Esophagus muscularis mucosa (tissue), 3 donors: ENCODE results near the gene ANKRD36B.
"Not testable (repeated sequence)": the region's sequence is repeated elsewhere in the genome, so short reads cannot be mapped to it uniquely, and the experiment has no call there.

Experiments used
- POLR2A ChIP-seq: fragments of 450-650 bp; IDR thresholded peaks from one replicate; pipeline ENCODE4 v1.6.1; 2017; ENCODE audit warnings: antibody characterized with exemption, moderate library complexity, mild to moderate bottlenecking, low read depth
- TF ChIP-seq, protein P1 (sequence below), 3 experiments: fragments of 200-600 bp in 2 of 3; fragments of 450-650 bp in 1 of 3; sonication (generic) in 2 of 3; IDR thresholded peaks; one replicate each; pipeline ENCODE4 v1.5.1; 2017 to 2019; ENCODE audit warnings: antibody characterized with exemption in 3 of 3, mild to moderate bottlenecking in 2 of 3, moderate library complexity in 1 of 3

DNA sequence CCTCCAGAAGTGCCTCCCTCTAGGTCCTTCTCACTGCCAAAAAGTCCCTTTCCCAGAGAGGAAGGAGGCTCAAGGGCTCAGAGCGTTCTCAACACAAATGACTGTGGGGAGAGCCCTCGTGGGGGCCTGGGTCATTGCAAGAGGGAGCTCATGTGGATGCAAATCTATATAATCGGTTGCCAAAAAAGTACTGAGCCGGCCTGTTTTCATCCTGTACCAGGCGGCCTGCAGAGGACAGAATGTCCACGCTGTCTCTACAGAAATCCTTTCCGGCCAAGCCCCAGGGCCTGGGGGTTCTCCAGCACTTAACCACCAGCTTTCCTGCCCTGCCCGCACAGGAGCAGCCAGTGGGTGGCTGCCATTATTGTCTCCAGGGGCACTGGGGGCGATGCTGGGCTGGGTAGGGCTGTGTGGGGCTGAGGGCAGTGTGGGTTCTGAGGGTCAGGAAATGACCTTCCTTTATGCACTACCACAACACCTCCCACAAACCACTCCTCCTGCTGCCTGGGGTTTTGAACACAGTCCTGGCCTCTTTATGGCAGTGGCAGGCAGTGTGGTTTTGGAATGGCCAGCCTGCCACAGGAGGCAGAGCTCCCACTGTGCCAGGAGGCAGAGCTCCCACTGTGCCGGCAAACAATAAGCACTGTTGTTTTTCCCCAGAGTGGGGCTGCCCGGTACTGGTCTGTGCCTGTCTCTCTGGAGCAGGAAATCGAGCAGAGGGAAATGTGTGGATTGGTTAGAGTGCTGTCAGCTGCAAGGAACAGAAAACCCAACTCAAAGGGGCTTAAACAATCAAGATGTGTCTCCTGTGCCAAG is 16.1 kb upstream of the ANKRD36B start:
- TF ChIP-seq POLR2A: not testable (repeated sequence)
- TF ChIP-seq, protein P1, sequence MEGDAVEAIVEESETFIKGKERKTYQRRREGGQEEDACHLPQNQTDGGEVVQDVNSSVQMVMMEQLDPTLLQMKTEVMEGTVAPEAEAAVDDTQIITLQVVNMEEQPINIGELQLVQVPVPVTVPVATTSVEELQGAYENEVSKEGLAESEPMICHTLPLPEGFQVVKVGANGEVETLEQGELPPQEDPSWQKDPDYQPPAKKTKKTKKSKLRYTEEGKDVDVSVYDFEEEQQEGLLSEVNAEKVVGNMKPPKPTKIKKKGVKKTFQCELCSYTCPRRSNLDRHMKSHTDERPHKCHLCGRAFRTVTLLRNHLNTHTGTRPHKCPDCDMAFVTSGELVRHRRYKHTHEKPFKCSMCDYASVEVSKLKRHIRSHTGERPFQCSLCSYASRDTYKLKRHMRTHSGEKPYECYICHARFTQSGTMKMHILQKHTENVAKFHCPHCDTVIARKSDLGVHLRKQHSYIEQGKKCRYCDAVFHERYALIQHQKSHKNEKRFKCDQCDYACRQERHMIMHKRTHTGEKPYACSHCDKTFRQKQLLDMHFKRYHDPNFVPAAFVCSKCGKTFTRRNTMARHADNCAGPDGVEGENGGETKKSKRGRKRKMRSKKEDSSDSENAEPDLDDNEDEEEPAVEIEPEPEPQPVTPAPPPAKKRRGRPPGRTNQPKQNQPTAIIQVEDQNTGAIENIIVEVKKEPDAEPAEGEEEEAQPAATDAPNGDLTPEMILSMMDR (IDR thresholded peaks at IDR 0.05): not testable (repeated sequence)
